Measurements from ENCODE around the gene HDAC5. TPM values are rescaled to one million over a fixed set of nuclear protein-coding genes. Genes with fewer than 3 reads are reported as not detected.

Gene HDAC5
- total RNA-seq, 2 donors from 2014 or later = 71.2 to 145 TPM

DNA sequence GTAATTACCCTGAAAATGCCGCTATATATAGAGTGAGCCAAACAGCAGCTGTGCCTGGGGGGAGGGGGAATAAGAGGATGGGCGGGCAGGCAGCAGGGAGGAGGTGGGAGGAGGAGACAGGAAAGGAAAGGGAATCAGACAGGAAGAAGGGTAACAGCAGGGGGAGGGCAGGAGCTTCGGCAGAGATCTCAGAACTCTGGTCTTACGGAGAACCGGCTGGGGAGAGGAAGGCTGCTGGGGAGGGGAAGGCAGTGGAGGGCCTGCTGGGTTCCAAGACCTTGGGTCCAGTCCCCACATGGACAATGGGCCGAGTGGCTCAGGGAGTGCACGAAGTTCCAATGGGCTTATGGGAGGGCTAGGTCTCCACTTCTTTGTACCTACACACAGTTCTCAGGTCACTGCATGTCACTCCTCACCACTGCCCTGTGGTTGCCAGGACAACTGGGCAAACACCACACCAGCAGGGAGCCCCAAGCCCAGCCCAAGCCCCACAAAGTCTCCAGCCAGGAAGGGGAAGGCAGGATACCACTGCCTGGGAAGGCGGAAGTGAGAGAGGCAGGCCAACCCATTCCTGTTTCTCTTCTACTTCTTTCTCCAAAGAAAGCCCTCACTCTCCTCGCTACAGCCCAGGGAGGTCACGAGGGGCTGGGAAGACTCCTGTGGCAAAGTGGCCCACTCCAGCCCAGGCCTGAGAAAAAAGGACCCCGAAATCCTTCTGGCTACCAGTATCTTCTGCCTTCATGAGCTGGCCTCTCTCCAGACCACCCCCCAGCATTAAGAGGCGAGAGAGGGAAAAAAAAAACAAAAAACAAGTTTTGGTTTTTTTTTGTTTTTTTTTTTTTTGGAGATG lies 27.6 kb downstream of the HDAC5 start:
- intact Hi-C loops (cut with DNase I) = no loop called here
- no peaks in the 10 kb centered on the region for H3K9me3 ChIP-seq
- H3K27me3 ChIP-seq (replicated peaks; ENCODE audit: insufficient read depth) = no peaks in the 10 kb centered on the region
- peak; percentile 11 for TF ChIP-seq POLR2AphosphoS5 (IDR thresholded peaks at IDR 0.05)
- TF ChIP-seq, protein P1, sequence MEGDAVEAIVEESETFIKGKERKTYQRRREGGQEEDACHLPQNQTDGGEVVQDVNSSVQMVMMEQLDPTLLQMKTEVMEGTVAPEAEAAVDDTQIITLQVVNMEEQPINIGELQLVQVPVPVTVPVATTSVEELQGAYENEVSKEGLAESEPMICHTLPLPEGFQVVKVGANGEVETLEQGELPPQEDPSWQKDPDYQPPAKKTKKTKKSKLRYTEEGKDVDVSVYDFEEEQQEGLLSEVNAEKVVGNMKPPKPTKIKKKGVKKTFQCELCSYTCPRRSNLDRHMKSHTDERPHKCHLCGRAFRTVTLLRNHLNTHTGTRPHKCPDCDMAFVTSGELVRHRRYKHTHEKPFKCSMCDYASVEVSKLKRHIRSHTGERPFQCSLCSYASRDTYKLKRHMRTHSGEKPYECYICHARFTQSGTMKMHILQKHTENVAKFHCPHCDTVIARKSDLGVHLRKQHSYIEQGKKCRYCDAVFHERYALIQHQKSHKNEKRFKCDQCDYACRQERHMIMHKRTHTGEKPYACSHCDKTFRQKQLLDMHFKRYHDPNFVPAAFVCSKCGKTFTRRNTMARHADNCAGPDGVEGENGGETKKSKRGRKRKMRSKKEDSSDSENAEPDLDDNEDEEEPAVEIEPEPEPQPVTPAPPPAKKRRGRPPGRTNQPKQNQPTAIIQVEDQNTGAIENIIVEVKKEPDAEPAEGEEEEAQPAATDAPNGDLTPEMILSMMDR (IDR thresholded peaks at IDR 0.05) = peak in 1 of 4 experiments; percentile 9
- no peak for TF ChIP-seq POLR2A (IDR thresholded peaks at IDR 0.05)
- peaks cover 4 to 12% of the 10 kb centered on the region in 2 donors for H3K36me3 ChIP-seq
- 21% methylated on average over 12 of the region's 12 CpGs for WGBS
- H3K4me1 ChIP-seq (replicated peaks) = peaks cover 3% of the 10 kb centered on the region
- DNase-seq (ENCODE audit: low spot score) = no peak
- peak overlapping the region in 1 of 2 donors; percentile 2 for H3K4me3 ChIP-seq
- H3K27ac ChIP-seq = peak overlapping the region; percentile 61 to 78

GRCh38 chr17:44095388-44095646 lies 28.1 kb downstream of the HDAC5 start:
- H3K9me3 ChIP-seq = no peaks in the 10 kb centered on the region
- intact Hi-C loops (cut with DNase I) = no loop called here
- H3K4me1 ChIP-seq (replicated peaks) = peaks cover 3% of the 10 kb centered on the region
- H3K4me3 ChIP-seq = no peak overlapping the region
- WGBS = 4% methylated on average over 2 of the region's 2 CpGs
- no peak for DNase-seq (ENCODE audit: low spot score)
- H3K27me3 ChIP-seq (replicated peaks; ENCODE audit: insufficient read depth) = no peaks in the 10 kb centered on the region
- H3K36me3 ChIP-seq = peaks cover 4 to 12% of the 10 kb centered on the region in 2 donors
- H3K27ac ChIP-seq = peak overlapping the region in 1 of 2 donors; percentile 78
- TF ChIP-seq POLR2A (IDR thresholded peaks at IDR 0.05) (no peak), POLR2AphosphoS5 (IDR thresholded peaks at IDR 0.05) (no peak)
- TF ChIP-seq, protein P1 (IDR thresholded peaks at IDR 0.05) = no peak

- no peak overlapping the region for H3K4me3 ChIP-seq
Observed at GRCh38 chr17:44094701-44095387, 28.6 kb downstream of the HDAC5 start.

GRCh38 chr17:44093231-44093900 lies 30.1 kb downstream of the HDAC5 start:
- WGBS = 86% methylated on average over 18 of the region's 21 CpGs
- no peak for DNase-seq (ENCODE audit: low spot score)
- no peaks in the 10 kb centered on the region for H3K9me3 ChIP-seq
- H3K4me1 ChIP-seq (replicated peaks) = peaks cover 3% of the 10 kb centered on the region
- no peaks in the 10 kb centered on the region for H3K27me3 ChIP-seq (replicated peaks; ENCODE audit: insufficient read depth)
- intact Hi-C loops (cut with DNase I) = no loop called here
- no peak for TF ChIP-seq POLR2A (IDR thresholded peaks at IDR 0.05)
- TF ChIP-seq, protein P1 (IDR thresholded peaks at IDR 0.05) = no peak
- peaks cover 7 to 19% of the 10 kb centered on the region in 2 donors for H3K36me3 ChIP-seq
- H3K27ac ChIP-seq = no peak overlapping the region
- no peak overlapping the region for H3K4me3 ChIP-seq

More at GRCh38 chr17:44094701-44095387, 28.6 kb downstream of the HDAC5 start:
- Histone ChIP-seq H3K27me3 (replicated peaks; ENCODE audit: insufficient read depth) (no peaks in the 10 kb centered on the region), H3K4me1 (replicated peaks) (peaks cover 3% of the 10 kb centered on the region), H3K27ac (peak overlapping the region in 1 of 2 donors; percentile 78), H3K9me3 (no peaks in the 10 kb centered on the region), H3K36me3 (peaks cover 4 to 12% of the 10 kb centered on the region in 2 donors)
- intact Hi-C loops (cut with DNase I) = no loop called here
- no peak for DNase-seq (ENCODE audit: low spot score)
- TF ChIP-seq, protein P1 (IDR thresholded peaks at IDR 0.05) = no peak
- TF ChIP-seq POLR2A (IDR thresholded peaks at IDR 0.05) (no peak), POLR2AphosphoS5 (IDR thresholded peaks at IDR 0.05) (no peak)
- WGBS = 91% methylated on average over 8 of the region's 8 CpGs

All from prostate gland (tissue), 2 donors.